OCI-LY1 (cell line): ENCODE measurements around the gene ENDOU.
A peak's percentile ranks its signal among the peaks of the same experiment; 100 is the strongest.

ENCODE experiments used
- H2AFZ ChIP-seq: fragments of 200-600 bp; sonication (generic), shearing (Covaris generic); 2 replicates; pipeline ENCODE4 v1.6.0; 2014; ENCODE audit warnings: antibody characterized with exemption, mild to moderate bottlenecking, low read length
- H3F3A ChIP-seq: fragments of 200-600 bp; sonication (generic), shearing (Covaris generic); 2 replicates; pipeline ENCODE4 v1.6.0; 2014; ENCODE audit warnings: mild to moderate bottlenecking, antibody characterized with exemption, low read length, moderate library complexity; ENCODE audit not compliant: insufficient read depth
- H3K27ac ChIP-seq: fragments of 200-600 bp; sonication (generic); 2 replicates; pipeline ENCODE4 v1.5.1; 2014; ENCODE audit warnings: low read length, mixed run types, mild to moderate bottlenecking, low read depth; ENCODE audit not compliant: poor library complexity, severe bottlenecking
- H3K27me3 ChIP-seq: fragments of 200-600 bp; sonication (generic); 2 replicates; pipeline ENCODE4 v1.6.0; 2014; ENCODE audit warnings: antibody characterized with exemption, mild to moderate bottlenecking, low read length, moderate library complexity; ENCODE audit not compliant: insufficient read depth
- H3K36me3 ChIP-seq: fragments of 200-600 bp; sonication (generic); 2 replicates; pipeline ENCODE4 v1.6.1; 2014; ENCODE audit warnings: mild to moderate bottlenecking, antibody characterized with exemption, low read length, moderate library complexity, mixed read lengths; ENCODE audit not compliant: insufficient read depth
- H3K4me1 ChIP-seq: fragments of 200-600 bp; sonication (generic); 2 replicates; pipeline ENCODE4 v1.5.1; 2014; ENCODE audit warnings: mild to moderate bottlenecking, low read length, moderate library complexity; ENCODE audit not compliant: insufficient read depth, severe bottlenecking
- H3K4me2 ChIP-seq: fragments of 200-600 bp; sonication (generic), shearing (Covaris generic); 2 replicates; pipeline ENCODE4 v1.6.1; 2014; ENCODE audit warnings: low read length
- H3K4me3 ChIP-seq: fragments of 200-600 bp; sonication (generic); 2 replicates; pipeline ENCODE4 v1.5.1; 2014; ENCODE audit warnings: low read length, low read depth, mild to moderate bottlenecking, mixed read lengths; ENCODE audit not compliant: poor library complexity, severe bottlenecking
- H3K79me2 ChIP-seq: fragments of 200-600 bp; shearing (Covaris generic); 2 replicates; pipeline ENCODE4 v1.6.1; 2016; ENCODE audit warnings: mixed run types, low read length, mixed read lengths; ENCODE audit not compliant: insufficient read depth
- H3K9ac ChIP-seq: fragments of 200-600 bp; sonication (generic), shearing (Covaris generic); 2 replicates; pipeline ENCODE4 v1.6.1; 2014; ENCODE audit warnings: mild to moderate bottlenecking, low read length, mixed read lengths
- H3K9me2 ChIP-seq: fragments of 200-600 bp; sonication (generic), shearing (Covaris generic); 2 replicates; pipeline ENCODE4 v1.6.1; 2014; ENCODE audit warnings: low read depth, mild to moderate bottlenecking, low read length, mixed read lengths
- H3K9me3 ChIP-seq: fragments of 200-600 bp; shearing (Covaris generic); 2 replicates; pipeline ENCODE4 v1.6.1; 2014; ENCODE audit warnings: low read length, mixed read lengths
- H4K20me1 ChIP-seq: fragments of 200-600 bp; sonication (generic), shearing (Covaris generic); 2 replicates; pipeline ENCODE4 v1.6.0; 2016; ENCODE audit warnings: mild to moderate bottlenecking, low read length; ENCODE audit not compliant: insufficient read depth
- EZH2 ChIP-seq: fragments of 200-600 bp; sonication (generic), shearing (Covaris generic); IDR thresholded peaks from 2 replicates; pipeline ENCODE4 v1.8.0; 2017; ENCODE audit warnings: borderline replicate concordance, mixed run types, mild to moderate bottlenecking, antibody characterized with exemption, low read length, moderate library complexity, mixed read lengths
- TF ChIP-seq, protein P1 (sequence below): fragments of 200-600 bp; sonication (generic), shearing (Covaris generic); IDR thresholded peaks from 2 replicates; pipeline ENCODE4 v1.5.1; 2017; ENCODE audit warnings: mild to moderate bottlenecking, antibody characterized with exemption, low read length, moderate library complexity, mixed read lengths

The ENDOU gene

DNA sequence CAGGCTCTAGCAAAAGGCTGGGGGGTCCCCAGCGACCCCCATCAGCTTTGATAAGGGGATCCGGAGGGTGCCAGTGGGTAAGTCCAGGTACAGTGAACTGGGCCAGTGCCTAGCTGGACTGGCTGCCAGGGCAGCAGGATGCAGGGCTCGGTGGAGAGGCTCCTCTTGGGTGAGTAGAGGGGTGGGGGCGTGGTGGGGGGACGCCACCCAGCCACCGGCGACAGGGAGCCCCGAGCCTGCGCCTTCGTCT lies 33.2 kb upstream of the ENDOU start:
- peak overlapping the region; percentile 62 for H3K4me3 ChIP-seq
- no peaks in the 10 kb centered on the region for H3K9me3 ChIP-seq
- peak overlapping the region; percentile 91 for H3K4me2 ChIP-seq
- no peak overlapping the region for H2AFZ ChIP-seq
- H3K9me2 ChIP-seq: no peaks in the 10 kb centered on the region
- H3F3A ChIP-seq: no peaks in the 10 kb centered on the region
- H3K27ac ChIP-seq: no peak overlapping the region
- H4K20me1 ChIP-seq: no peaks in the 10 kb centered on the region
- no peaks in the 10 kb centered on the region for H3K79me2 ChIP-seq
- peaks cover 4% of the 10 kb centered on the region; the same call in 1 of the 2 replicates for H3K27me3 ChIP-seq
- TF ChIP-seq, protein P1, sequence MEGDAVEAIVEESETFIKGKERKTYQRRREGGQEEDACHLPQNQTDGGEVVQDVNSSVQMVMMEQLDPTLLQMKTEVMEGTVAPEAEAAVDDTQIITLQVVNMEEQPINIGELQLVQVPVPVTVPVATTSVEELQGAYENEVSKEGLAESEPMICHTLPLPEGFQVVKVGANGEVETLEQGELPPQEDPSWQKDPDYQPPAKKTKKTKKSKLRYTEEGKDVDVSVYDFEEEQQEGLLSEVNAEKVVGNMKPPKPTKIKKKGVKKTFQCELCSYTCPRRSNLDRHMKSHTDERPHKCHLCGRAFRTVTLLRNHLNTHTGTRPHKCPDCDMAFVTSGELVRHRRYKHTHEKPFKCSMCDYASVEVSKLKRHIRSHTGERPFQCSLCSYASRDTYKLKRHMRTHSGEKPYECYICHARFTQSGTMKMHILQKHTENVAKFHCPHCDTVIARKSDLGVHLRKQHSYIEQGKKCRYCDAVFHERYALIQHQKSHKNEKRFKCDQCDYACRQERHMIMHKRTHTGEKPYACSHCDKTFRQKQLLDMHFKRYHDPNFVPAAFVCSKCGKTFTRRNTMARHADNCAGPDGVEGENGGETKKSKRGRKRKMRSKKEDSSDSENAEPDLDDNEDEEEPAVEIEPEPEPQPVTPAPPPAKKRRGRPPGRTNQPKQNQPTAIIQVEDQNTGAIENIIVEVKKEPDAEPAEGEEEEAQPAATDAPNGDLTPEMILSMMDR: no peak
- no peak for TF ChIP-seq EZH2
- H3K9ac ChIP-seq: no peak overlapping the region
- no peaks in the 10 kb centered on the region for H3K36me3 ChIP-seq
- peaks cover 13% of the 10 kb centered on the region for H3K4me1 ChIP-seq

DNA sequence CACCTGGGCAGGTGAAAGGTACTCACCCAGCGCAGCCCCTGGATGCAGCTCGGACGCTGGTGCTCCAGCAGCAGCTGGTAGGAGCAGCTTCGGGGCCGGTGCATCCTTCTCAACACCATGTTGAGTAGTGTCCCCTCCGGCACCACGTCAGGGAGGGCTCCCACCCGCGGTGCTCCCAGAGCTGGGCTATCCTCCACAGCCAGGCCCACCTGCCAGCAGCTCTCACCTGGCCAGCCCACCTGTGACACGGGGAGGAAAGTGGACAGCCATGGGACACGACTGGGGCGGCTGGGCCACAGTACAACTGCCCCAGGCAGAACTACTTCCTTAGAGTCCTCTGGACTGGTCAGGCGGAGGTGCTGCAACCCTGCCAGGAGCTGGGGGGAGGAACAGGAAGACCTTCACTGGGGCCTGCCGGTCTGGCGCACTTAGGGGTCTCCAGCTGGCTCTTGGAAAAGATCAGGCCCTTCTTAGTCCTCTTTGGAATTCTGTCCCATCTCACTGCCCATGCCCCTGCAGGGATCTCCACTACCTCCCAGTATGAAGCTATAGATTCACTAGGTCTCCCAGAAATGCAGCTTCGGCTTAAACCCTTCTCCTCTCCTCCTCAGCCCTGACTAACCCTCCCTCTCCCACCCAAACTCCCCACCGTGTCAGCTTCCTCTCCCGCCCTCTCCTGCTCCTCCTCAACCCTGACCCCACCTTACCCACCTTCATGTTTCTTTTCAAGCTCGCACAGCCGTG lies 32.7 kb upstream of the ENDOU start:
- no peak overlapping the region for H3K27ac ChIP-seq
- no peak overlapping the region for H3K9ac ChIP-seq
- peaks cover 13% of the 10 kb centered on the region for H3K4me1 ChIP-seq
- H2AFZ ChIP-seq: no peak overlapping the region
- no peak for TF ChIP-seq EZH2
- TF ChIP-seq, protein P1: no peak
- H3K9me2 ChIP-seq: no peaks in the 10 kb centered on the region
- no peak overlapping the region for H3K4me3 ChIP-seq
- no peaks in the 10 kb centered on the region for H3F3A ChIP-seq
- H3K9me3 ChIP-seq: no peaks in the 10 kb centered on the region
- H4K20me1 ChIP-seq: no peaks in the 10 kb centered on the region
- H3K4me2 ChIP-seq: no peak overlapping the region; the same call in 1 of the 2 replicates
- H3K36me3 ChIP-seq: no peaks in the 10 kb centered on the region
- peaks cover 4% of the 10 kb centered on the region; the same call in 1 of the 2 replicates for H3K27me3 ChIP-seq
- no peaks in the 10 kb centered on the region for H3K79me2 ChIP-seq

DNA sequence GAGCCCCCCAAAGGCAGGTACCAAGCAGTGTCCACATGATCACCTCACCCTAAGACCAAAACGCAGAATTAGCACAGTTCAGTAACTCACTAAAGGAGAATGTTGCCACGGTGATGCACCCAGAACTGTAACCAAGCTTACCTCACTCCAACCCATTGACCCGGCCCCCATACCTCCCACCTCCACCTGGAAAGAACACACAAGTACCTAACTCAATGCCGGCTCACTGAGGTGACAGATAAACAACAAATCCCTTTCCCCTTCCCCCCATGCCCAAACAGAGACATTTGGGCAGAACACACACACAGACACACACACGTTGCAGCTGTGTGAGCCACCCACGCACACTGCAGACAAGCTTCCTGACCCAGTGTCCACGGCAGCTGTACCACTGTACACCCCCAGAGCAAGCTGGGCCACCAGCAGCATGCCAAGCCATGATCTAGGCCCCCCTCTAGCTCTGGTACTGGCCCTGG lies 32.1 kb upstream of the ENDOU start:
- peaks cover 4% of the 10 kb centered on the region; the same call in 1 of the 2 replicates for H3K27me3 ChIP-seq
- H3K4me3 ChIP-seq: no peak overlapping the region
- no peak for TF ChIP-seq EZH2
- no peaks in the 10 kb centered on the region for H3K79me2 ChIP-seq
- no peaks in the 10 kb centered on the region for H3K9me3 ChIP-seq
- peaks cover 13% of the 10 kb centered on the region for H3K4me1 ChIP-seq
- no peaks in the 10 kb centered on the region for H3F3A ChIP-seq
- H3K9me2 ChIP-seq: no peaks in the 10 kb centered on the region
- H4K20me1 ChIP-seq: no peaks in the 10 kb centered on the region
- no peaks in the 10 kb centered on the region for H3K36me3 ChIP-seq
- H3K9ac ChIP-seq: no peak overlapping the region
- H3K27ac ChIP-seq: no peak overlapping the region
- H3K4me2 ChIP-seq: no peak overlapping the region
- no peak overlapping the region for H2AFZ ChIP-seq
